HCT116 (cell line): ENCODE results near the gene DLEC1. TPM values are rescaled to one million over a fixed set of nuclear protein-coding genes. Genes with fewer than 3 reads are reported as not detected.

Experiments
- ATAC-seq: fragments of 200-7000 bp; cut with Tn5 transposase; 2 replicates; pipeline ENCODE4 v1.9.1; 2020; ENCODE audit warnings: mild to moderate bottlenecking, moderate library complexity
- BruUV-seq: library from RNA; stranded (reverse); fragments of 400-500 nt; replicated peaks from 2 replicates; lab custom pipeline; 2021; lab: Mats Ljungman, UMichigan
- CTCF ChIA-PET: fragments of 300-600 bp; sonication (Branson Sonifier 250); formaldehyde crosslinking; loops from one replicate; lab custom pipeline; 2021; ENCODE audit warnings: antibody characterized with exemption; lab: Charles Lee
- POLR2A ChIA-PET: fragments of 300-600, 350-600 bp; sonication (Branson Sonifier 250); formaldehyde crosslinking; loops from one replicate; lab custom pipeline; 2021; ENCODE audit warnings: antibody characterized with exemption; lab: Charles Lee
- RAD21 ChIA-PET, 2 experiments: fragments of 300-600 bp; sonication (Branson Sonifier 250); formaldehyde crosslinking; loops; one replicate each; lab custom pipeline; 2023; ENCODE audit warnings: low total read pairs in 2 of 2; ENCODE audit not compliant: uncharacterized antibody in 2 of 2, unreplicated experiment in 2 of 2, low non-redundant PET in 1 of 2; lab: Charles Lee
- DNase-seq: peaks from one replicate; pipeline ENCODE4 v3.0.0-alpha.2; 2010; ENCODE audit warnings: low read depth, low spot score
- H2AFZ ChIP-seq: fragments of 200-600 bp; shearing (Covaris generic), sonication (generic); 2 replicates; pipeline ENCODE4 v1.6.1; 2017; ENCODE audit warnings: low read depth, mixed run types, mixed read lengths, antibody characterized with exemption, low read length; ENCODE audit not compliant: poor library complexity, severe bottlenecking
- H3K27ac ChIP-seq: 2 replicates; pipeline ENCODE4 v1.5.1; 2012; ENCODE audit warnings: low read depth, low read length
- H3K27me3 ChIP-seq: fragments of 200-600 bp; sonication (generic); 2 replicates; pipeline ENCODE4 v1.6.1; 2016; ENCODE audit warnings: mixed run types, low read length, mixed read lengths; ENCODE audit not compliant: insufficient read depth
- H3K36me3 ChIP-seq, 2 experiments: fragments of 200-500 bp in 1 of 2; fragments of 200-600 bp in 1 of 2; sonication (Bioruptor generic) in 1 of 2; sonication (generic) in 1 of 2; 2 replicates each; pipeline versions ENCODE4 v1.5.1 to v1.6.1; 2014 to 2016; ENCODE audit warnings: low read length in 2 of 2, inconsistent platforms in 1 of 2, mixed read lengths in 1 of 2, mixed run types in 1 of 2; ENCODE audit not compliant: insufficient read depth in 2 of 2, control insufficient read depth in 1 of 2
- H3K4me1 ChIP-seq, 2 experiments: fragments of 200-600 bp in 1 of 2; sonication (generic) in 1 of 2; 2 replicates each; pipeline versions ENCODE4 v1.5.1 to v1.6.1; 2012 to 2017; ENCODE audit warnings: low read length in 2 of 2, inconsistent platforms in 1 of 2, mild to moderate bottlenecking in 1 of 2, mixed read lengths in 1 of 2, mixed run types in 1 of 2, moderate library complexity in 1 of 2; ENCODE audit not compliant: insufficient read depth in 2 of 2, control insufficient read depth in 1 of 2
- H3K4me2 ChIP-seq: fragments of 200-600 bp; sonication (generic); 2 replicates; pipeline ENCODE4 v1.6.1; 2017; ENCODE audit warnings: mixed run types, low read length, mixed read lengths
- H3K4me3 ChIP-seq, 2 experiments: fragments of 200-600 bp in 1 of 2; sonication (generic) in 1 of 2; replicated peaks in 1 of 2; 2 replicates each; pipeline ENCODE4 v1.5.1; 2011 to 2016; ENCODE audit warnings: low read length in 2 of 2, control low read depth in 1 of 2, low read depth in 1 of 2, mild to moderate bottlenecking in 1 of 2, mixed read lengths in 1 of 2, mixed run types in 1 of 2
- H3K79me2 ChIP-seq: fragments of 200-600 bp; sonication (generic); 2 replicates; pipeline ENCODE4 v1.6.1; 2017; ENCODE audit warnings: mild to moderate bottlenecking, mixed run types, low read length, moderate library complexity, mixed read lengths; ENCODE audit not compliant: insufficient read depth
- H3K9ac ChIP-seq: fragments of 200-600 bp; sonication (generic); 2 replicates; pipeline ENCODE4 v1.6.1; 2016; ENCODE audit warnings: low read length, mixed read lengths
- H3K9me2 ChIP-seq: fragments of 200-600 bp; sonication (generic), shearing (Covaris generic); 2 replicates; pipeline ENCODE4 v1.6.1; 2017; ENCODE audit warnings: mixed run types, mild to moderate bottlenecking, moderate library complexity; ENCODE audit not compliant: insufficient read depth
- H3K9me3 ChIP-seq, 2 experiments: fragments of 200-500 bp in 1 of 2; fragments of 200-600 bp in 1 of 2; sonication (Bioruptor generic) in 1 of 2; sonication (generic) in 1 of 2; 2 replicates each; pipeline ENCODE4 v1.6.1; 2014 to 2017; ENCODE audit warnings: low read length in 2 of 2, mixed read lengths in 2 of 2, inconsistent platforms in 1 of 2, low read depth in 1 of 2, mild to moderate bottlenecking in 1 of 2, mixed run types in 1 of 2, moderate library complexity in 1 of 2; ENCODE audit not compliant: control insufficient read depth in 1 of 2, insufficient read depth in 1 of 2
- H4K20me1 ChIP-seq: fragments of 200-600 bp; sonication (generic), shearing (Covaris generic); 2 replicates; pipeline ENCODE4 v1.6.1; 2017; ENCODE audit warnings: mixed run types, mild to moderate bottlenecking, moderate library complexity; ENCODE audit not compliant: insufficient read depth
- ATF3 ChIP-seq: IDR thresholded peaks from 2 replicates; pipeline ENCODE4 v1.6.1; 2012
- CBX3 ChIP-seq: IDR thresholded peaks from 2 replicates; pipeline ENCODE4 v1.6.1; 2012; ENCODE audit warnings: low read depth
- CTCF ChIP-seq, 3 experiments: fragments of 200-600 bp in 1 of 3; sonication (generic) in 1 of 3; IDR thresholded peaks in 2 of 3; conservative IDR thresholded peaks in 1 of 3; 2 replicates each; pipeline ENCODE4 v1.5.1; 2012 to 2017; ENCODE audit warnings: low read depth in 2 of 3, low read length in 2 of 3, antibody characterized with exemption in 1 of 3, borderline replicate concordance in 1 of 3, control low read depth in 1 of 3, mild to moderate bottlenecking in 1 of 3, mixed read lengths in 1 of 3, mixed run types in 1 of 3, moderate library complexity in 1 of 3; ENCODE audit not compliant: insufficient read depth in 1 of 3
- EGR1 ChIP-seq: IDR thresholded peaks from 2 replicates; pipeline ENCODE4 v1.6.1; 2012; ENCODE audit warnings: low read depth
- ELF1 ChIP-seq: IDR thresholded peaks from 2 replicates; pipeline ENCODE4 v1.6.1; 2012; ENCODE audit warnings: low read depth, borderline replicate concordance
- EZH2 ChIP-seq: fragments of 200-600 bp; sonication (generic); IDR thresholded peaks from 2 replicates; pipeline ENCODE4 v1.6.1; 2017; ENCODE audit warnings: antibody characterized with exemption, mixed run types
- EZH2phosphoT487 ChIP-seq: fragments of 200-600 bp; IDR thresholded peaks from 2 replicates; pipeline ENCODE4 v1.6.1; 2018; ENCODE audit warnings: antibody characterized with exemption, borderline replicate concordance
- JUND ChIP-seq: IDR thresholded peaks from 2 replicates; pipeline ENCODE4 v1.6.1; 2012
- REST ChIP-seq: IDR thresholded peaks from 2 replicates; pipeline ENCODE4 v1.6.1; 2012; ENCODE audit warnings: low read depth
- SP1 ChIP-seq: IDR thresholded peaks from 2 replicates; pipeline ENCODE4 v1.6.1; 2012; ENCODE audit warnings: low read depth
- SRF ChIP-seq: IDR thresholded peaks from 2 replicates; pipeline ENCODE4 v1.6.1; 2012; ENCODE audit warnings: low read depth
- TCF7L2 ChIP-seq: IDR thresholded peaks from 2 replicates; pipeline ENCODE4 v1.7.0; 2011; ENCODE audit warnings: borderline replicate concordance, inconsistent platforms; ENCODE audit not compliant: insufficient read depth, insufficient read length; ENCODE audit errors: extremely low read depth
- YY1 ChIP-seq: IDR thresholded peaks from 2 replicates; pipeline ENCODE4 v1.6.1; 2011; ENCODE audit warnings: low read length, low read depth, moderate library complexity, mild to moderate bottlenecking; ENCODE audit not compliant: insufficient replicate concordance; ENCODE audit errors: extremely low read depth
- intact Hi-C: fragments of 100-400 bp; cut with micrococcal nuclease; formaldehyde crosslinking; loops from 2 replicates; pipeline ENCODE4 v1.10.0; 2022
- total RNA-seq: library from RNA; stranded (reverse); gene quantifications from one replicate; pipeline ENCODE4 v1.2.1, GENCODE V29; 2021; ENCODE audit not compliant: unreplicated experiment

Gene DLEC1
- total RNA-seq, 1 experiment from 2014 or later = 0.61 TPM

GRCh38 chr3:38127611-38128302 lies 88.7 kb downstream of the DLEC1 start (continued):
- TF ChIP-seq REST (no peak), SP1 (no peak)
- TF ChIP-seq, all 23 proteins: peak for 0

GRCh38 chr3:38128303-38128655 lies 89.3 kb downstream of the DLEC1 start:
- RAD21 ChIA-PET = no interaction called here
- BruUV-seq = no TSS peak
- H2AFZ ChIP-seq = no peak overlapping the region
- no peaks in the 10 kb centered on the region for H4K20me1 ChIP-seq
- peaks cover 29 to 40% of the 10 kb centered on the region in 2 experiments; a peak in 3 of 4 replicates for H3K36me3 ChIP-seq
- no peaks in the 10 kb centered on the region for H3K27me3 ChIP-seq
- POLR2A ChIA-PET = interaction anchor here (1.9 kb wide), 1 partner anchor 9 kb away, joined by 5 read pairs; the partner anchor contains the start of gene ACAA1
- no peak overlapping the region for H3K9ac ChIP-seq
- H3K9me3 ChIP-seq = no peaks in the 10 kb centered on the region
- ATAC-seq (no peak), DNase-seq (no peak)
- no peaks in the 10 kb centered on the region for H3K79me2 ChIP-seq
- H3K4me2 ChIP-seq = no peak overlapping the region
- H3K4me3 ChIP-seq = no peak overlapping the region
- CTCF ChIA-PET = no interaction called here
- TF ChIP-seq CTCF (IDR thresholded peaks at IDR 0.05 in 2 of 3, conservative IDR thresholded peaks at IDR 0.05 in 1 of 3; ENCODE audit: borderline replicate concordance in 1 of 3, insufficient read depth in 1 of 3, low read depth in 2 of 3, low read length in 2 of 3) = no peak
- no peak for TF ChIP-seq EZH2
- no peak for TF ChIP-seq ATF3
- no peak for TF ChIP-seq SRF
- TF ChIP-seq JUND = no peak
- no peak for TF ChIP-seq YY1
- TF ChIP-seq EGR1 = no peak
- TF ChIP-seq EZH2phosphoT487 = no peak
- TF ChIP-seq TCF7L2 = no peak
- TF ChIP-seq ELF1 = no peak
- TF ChIP-seq SP1 = no peak
- no peak for TF ChIP-seq CBX3
- TF ChIP-seq, all 23 proteins: peak for 0
- no peaks in the 10 kb centered on the region for H3K9me2 ChIP-seq
- H3K27ac ChIP-seq = no peak overlapping the region
- H3K4me1 ChIP-seq = peaks cover 10 to 11% of the 10 kb centered on the region in 2 experiments
- intact Hi-C loops = no loop called here
